Lower leg skin (tissue), 3 donors: ENCODE measurements around the gene SMARCAD1.

Experiments used
- CTCF ChIP-seq, 3 donors: fragments of 450-650 bp; IDR thresholded peaks; one replicate each; pipeline ENCODE4 v1.5.1; 2016; ENCODE audit warnings: antibody characterized with exemption in 3 of 3, mild to moderate bottlenecking in 3 of 3, moderate library complexity in 2 of 3
- POLR2A ChIP-seq, 2 donors: fragments of 450-650 bp; IDR thresholded peaks; one replicate each; pipeline ENCODE4 v1.6.1; 2016 to 2017; ENCODE audit warnings: antibody characterized with exemption in 2 of 2, mild to moderate bottlenecking in 1 of 2, moderate library complexity in 1 of 2

GRCh38 chr4:94302191-94302590 lies 94.5 kb downstream of the SMARCAD1 start:
- TF ChIP-seq CTCF (IDR thresholded peaks at IDR 0.05) = no peak
- TF ChIP-seq POLR2A (IDR thresholded peaks at IDR 0.05) = no peak
